Gastrocnemius medialis (tissue), 4 donors: ENCODE data around the gene CKMT1B. TPM values are rescaled to one million over a fixed set of nuclear protein-coding genes. Genes with fewer than 3 reads are reported as not detected.
"Not testable (repeated sequence)": the region's sequence is repeated elsewhere in the genome, so short reads cannot be mapped to it uniquely, and the experiment has no call there.

ENCODE experiments used
- ATAC-seq, 2 donors: fragments of 150-250 bp; one replicate each; pipeline ENCODE4 v1.9.1; 2016
- DNase-seq, 2 donors: peaks; one replicate each; pipeline ENCODE4 v3.0.0-alpha.2; 2019
- H3K27ac ChIP-seq, 4 donors: fragments of 200-600 bp; sonication (generic); 1 replicate in 1 of 4; 2 replicates in 3 of 4; pipeline ENCODE4 v1.5.1; 2016 to 2018; ENCODE audit warnings: mild to moderate bottlenecking in 2 of 4, moderate library complexity in 1 of 4
- H3K27me3 ChIP-seq, 3 donors: fragments of 200-600 bp; sonication (generic) in 2 of 3; 1 replicate in 1 of 3; 2 replicates in 2 of 3; pipeline versions ENCODE4 v1.5.1 to v1.6.0; 2016 to 2019; ENCODE audit warnings: mild to moderate bottlenecking in 1 of 3, moderate library complexity in 1 of 3
- H3K36me3 ChIP-seq, 2 donors: fragments of 200-600 bp; sonication (generic) in 1 of 2; one replicate each; pipeline ENCODE4 v1.5.1; 2017 to 2018
- H3K4me1 ChIP-seq, 2 donors: fragments of 200-600 bp; sonication (generic) in 1 of 2; one replicate each; pipeline ENCODE4 v1.5.1; 2016 to 2017; ENCODE audit warnings: mild to moderate bottlenecking in 2 of 2
- H3K4me3 ChIP-seq, 4 donors: fragments of 200-600 bp; sonication (generic) in 3 of 4; 1 replicate in 1 of 4; 2 replicates in 3 of 4; pipeline ENCODE4 v1.5.1; 2016 to 2019; ENCODE audit warnings: mild to moderate bottlenecking in 2 of 4
- H3K9me3 ChIP-seq, 3 donors: fragments of 200-600 bp; sonication (generic) in 2 of 3; 1 replicate in 1 of 3; 2 replicates in 2 of 3; pipeline ENCODE4 v1.5.1; 2016 to 2019
- POLR2A ChIP-seq, 2 donors: fragments of 450-650 bp; IDR thresholded peaks; one replicate each; pipeline ENCODE4 v1.6.1; 2017; ENCODE audit warnings: antibody characterized with exemption in 2 of 2, mild to moderate bottlenecking in 2 of 2, moderate library complexity in 2 of 2
- in situ Hi-C, 4 donors: fragments of 200-750 bp; cut with MboI; loops; one replicate each; pipeline versions ENCODE4 v1.15.0 to v1.8.0; 2017; ENCODE audit warnings: low sequenced_read_pairs in 4 of 4
- intact Hi-C: fragments of 100-400 bp; cut with DNase I; formaldehyde crosslinking; loops from one replicate; pipeline ENCODE4 v1.15.1; 2023; ENCODE audit warnings: low total_unique reads
- total RNA-seq, 4 donors: library from RNA; depleted of rRNA; stranded (reverse); fragments of >200 nt; gene quantifications; one replicate each; pipeline versions ENCODE4 v1.1.0 to v1.2.3, GENCODE V29; 2016
- TF ChIP-seq, protein P1 (sequence below), 5 experiments: fragments of 450-650 bp in 3 of 5; fragments of 200-600 bp in 2 of 5; sonication (generic) in 2 of 5; IDR thresholded peaks in 4 of 5; conservative IDR thresholded peaks in 1 of 5; 1 replicate in 4 of 5; 2 replicates in 1 of 5; pipeline ENCODE4 v1.5.1; 2016 to 2019; ENCODE audit warnings: antibody characterized with exemption in 5 of 5, mild to moderate bottlenecking in 3 of 5, moderate library complexity in 3 of 5

The CKMT1B gene
- under 1 TPM in 1 of 4 donors, not detected in 3; 0.46 TPM for total RNA-seq

DNA sequence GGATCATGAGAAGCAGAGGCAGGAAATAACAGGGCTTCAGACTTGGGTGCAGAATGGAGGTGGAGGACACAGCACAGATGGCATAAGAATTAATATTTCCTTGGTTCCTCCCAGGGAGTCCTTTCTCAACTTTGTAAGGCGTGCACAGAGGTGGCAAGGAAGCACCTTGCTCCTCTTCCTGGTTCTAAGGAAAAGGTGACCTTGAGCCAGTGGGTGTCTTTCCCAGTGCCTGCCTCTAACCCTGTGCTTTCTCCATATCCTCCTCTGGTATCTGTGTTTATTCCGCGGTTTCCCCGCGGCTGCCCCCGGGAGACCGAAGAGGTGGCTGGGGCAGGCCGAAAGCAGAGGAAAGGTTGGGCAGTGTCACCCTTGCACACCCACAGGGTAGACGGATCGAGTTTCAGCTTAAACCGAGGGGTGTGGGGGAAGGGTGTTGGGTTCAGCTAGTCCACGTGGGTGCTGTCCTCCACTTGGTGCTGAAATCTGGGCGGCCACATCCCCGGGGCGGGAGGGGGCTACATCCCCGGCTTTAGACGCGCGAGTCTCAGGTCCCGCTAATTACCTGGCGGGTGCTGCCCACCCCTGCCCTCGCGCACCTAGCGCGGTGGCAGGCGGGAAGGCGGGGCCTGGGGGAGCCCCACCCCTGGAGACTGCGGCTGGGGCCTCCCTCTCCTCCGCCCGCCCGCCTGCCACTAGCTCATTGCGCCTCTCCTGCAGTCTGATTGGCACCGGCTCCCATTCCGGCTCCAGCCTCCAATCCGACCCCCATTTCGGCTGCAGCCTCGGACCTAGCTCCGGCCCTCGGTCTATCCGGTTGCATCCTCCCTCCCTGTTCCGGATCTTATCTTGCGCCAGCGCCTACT lies at the start of gene CKMT1B:
TSS of gene CKMT1B (plus strand) at position 700 of the 863 bp plus-strand sequence. CDS start 192 bp downstream, outside the sequence.
- H3K9me3 ChIP-seq, H3K4me1 ChIP-seq, intact Hi-C loops, H3K27me3 ChIP-seq, H3K27ac ChIP-seq, H3K4me3 ChIP-seq, in situ Hi-C loops, DNase-seq, H3K36me3 ChIP-seq: not testable (repeated sequence)
- ATAC-seq = peak in 1 of 2 donors; percentile 24

DNA sequence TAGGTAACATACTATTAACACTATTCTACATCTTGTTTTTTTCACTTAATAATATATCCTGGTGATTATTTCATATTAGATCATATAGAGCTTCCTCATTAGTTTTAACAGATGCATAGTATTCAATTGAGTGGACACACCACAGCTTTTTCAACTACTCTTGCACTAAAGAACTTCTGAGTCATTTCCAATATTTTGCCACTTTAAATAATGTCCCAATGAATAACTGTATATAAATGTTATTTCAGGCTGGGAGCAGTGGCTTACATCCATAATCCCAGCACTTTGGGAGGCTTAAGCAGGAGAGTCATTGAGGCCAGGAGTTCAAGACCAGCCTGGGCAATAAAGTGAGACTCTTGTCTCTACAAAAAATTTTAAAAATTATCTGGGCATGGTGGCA lies 49.6 kb upstream of the CKMT1B start:
- ATAC-seq = no peak
- H3K36me3 ChIP-seq = peaks cover 0 to 9% of the 10 kb centered on the region in 2 donors
- H3K27me3 ChIP-seq = no peaks in the 10 kb centered on the region
- peaks cover 0 to 7% (median 0%) of the 10 kb centered on the region in 3 donors for H3K9me3 ChIP-seq
- no peak overlapping the region for H3K27ac ChIP-seq
- no peak for TF ChIP-seq POLR2A (IDR thresholded peaks at IDR 0.05)
- TF ChIP-seq, protein P1, sequence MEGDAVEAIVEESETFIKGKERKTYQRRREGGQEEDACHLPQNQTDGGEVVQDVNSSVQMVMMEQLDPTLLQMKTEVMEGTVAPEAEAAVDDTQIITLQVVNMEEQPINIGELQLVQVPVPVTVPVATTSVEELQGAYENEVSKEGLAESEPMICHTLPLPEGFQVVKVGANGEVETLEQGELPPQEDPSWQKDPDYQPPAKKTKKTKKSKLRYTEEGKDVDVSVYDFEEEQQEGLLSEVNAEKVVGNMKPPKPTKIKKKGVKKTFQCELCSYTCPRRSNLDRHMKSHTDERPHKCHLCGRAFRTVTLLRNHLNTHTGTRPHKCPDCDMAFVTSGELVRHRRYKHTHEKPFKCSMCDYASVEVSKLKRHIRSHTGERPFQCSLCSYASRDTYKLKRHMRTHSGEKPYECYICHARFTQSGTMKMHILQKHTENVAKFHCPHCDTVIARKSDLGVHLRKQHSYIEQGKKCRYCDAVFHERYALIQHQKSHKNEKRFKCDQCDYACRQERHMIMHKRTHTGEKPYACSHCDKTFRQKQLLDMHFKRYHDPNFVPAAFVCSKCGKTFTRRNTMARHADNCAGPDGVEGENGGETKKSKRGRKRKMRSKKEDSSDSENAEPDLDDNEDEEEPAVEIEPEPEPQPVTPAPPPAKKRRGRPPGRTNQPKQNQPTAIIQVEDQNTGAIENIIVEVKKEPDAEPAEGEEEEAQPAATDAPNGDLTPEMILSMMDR (IDR thresholded peaks at IDR 0.05 in 4 of 5, conservative IDR thresholded peaks at IDR 0.05 in 1 of 5) = no peak
- no peak overlapping the region for H3K4me3 ChIP-seq
- intact Hi-C loops = loop anchor here (5.0 kb wide), 1 partner anchor 102 kb away; no protein-coding TSS in a partner anchor
- DNase-seq = no peak
- in situ Hi-C loops = no loop called here
- H3K4me1 ChIP-seq = no peaks in the 10 kb centered on the region

DNA sequence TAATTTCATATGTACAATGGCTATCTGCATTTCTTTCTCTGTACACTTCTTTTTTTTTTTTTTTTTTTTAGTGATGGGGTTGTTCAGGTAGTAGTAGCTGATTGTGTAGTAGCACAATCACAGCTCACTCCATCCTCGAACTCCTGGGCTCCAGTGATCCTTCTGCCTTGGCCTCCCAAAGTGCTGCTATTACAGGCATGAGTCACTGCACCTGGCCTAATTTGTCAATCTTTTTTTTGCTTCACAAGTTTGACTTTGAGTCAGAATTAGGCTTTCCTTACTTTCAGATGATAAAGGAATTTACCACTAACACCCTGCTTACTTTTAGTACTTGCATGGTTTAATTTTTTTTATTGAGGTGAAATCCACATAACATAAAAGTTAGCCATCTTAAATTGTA lies 48.4 kb upstream of the CKMT1B start:
- no peak overlapping the region for H3K27ac ChIP-seq
- H3K4me1 ChIP-seq = no peaks in the 10 kb centered on the region
- peaks cover 0 to 9% of the 10 kb centered on the region in 2 donors for H3K36me3 ChIP-seq
- H3K9me3 ChIP-seq = peaks cover 0 to 7% (median 0%) of the 10 kb centered on the region in 3 donors
- intact Hi-C loops (no loop called here), in situ Hi-C loops (no loop called here)
- H3K4me3 ChIP-seq = no peak overlapping the region
- DNase-seq = no peak
- H3K27me3 ChIP-seq = no peaks in the 10 kb centered on the region
- no peak for ATAC-seq
- TF ChIP-seq, protein P1 (IDR thresholded peaks at IDR 0.05 in 4 of 5, conservative IDR thresholded peaks at IDR 0.05 in 1 of 5) = no peak
- TF ChIP-seq POLR2A (IDR thresholded peaks at IDR 0.05) = no peak

DNA sequence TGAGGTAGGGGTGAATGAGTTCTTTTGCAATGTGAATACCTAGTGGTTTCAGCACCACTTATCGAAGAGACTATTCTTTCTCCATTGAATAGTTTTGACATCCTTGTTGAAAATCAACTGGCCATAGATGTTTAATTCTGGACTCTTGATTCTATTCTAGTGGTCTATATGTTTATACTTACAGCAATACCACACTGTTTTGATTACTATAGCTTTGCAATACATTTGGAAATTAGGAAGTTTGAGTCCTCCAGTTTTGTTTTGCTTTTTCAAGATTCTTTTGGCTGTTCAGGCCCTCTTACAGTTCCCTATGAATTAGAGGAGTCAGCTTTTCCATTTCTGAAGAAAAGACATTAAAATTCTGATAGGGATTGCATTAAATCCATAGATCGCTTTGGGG lies 46.3 kb upstream of the CKMT1B start:
- Histone ChIP-seq H3K27ac (no peak overlapping the region), H3K9me3 (peaks cover 0 to 7% (median 0%) of the 10 kb centered on the region in 3 donors), H3K36me3 (peaks cover 0 to 9% of the 10 kb centered on the region in 2 donors), H3K27me3 (no peaks in the 10 kb centered on the region), H3K4me3 (no peak overlapping the region), H3K4me1 (no peaks in the 10 kb centered on the region)
- intact Hi-C loops (no loop called here), in situ Hi-C loops (no loop called here)
- DNase-seq (no peak), ATAC-seq (no peak)
- TF ChIP-seq, protein P1 (IDR thresholded peaks at IDR 0.05 in 4 of 5, conservative IDR thresholded peaks at IDR 0.05 in 1 of 5) = no peak
- no peak for TF ChIP-seq POLR2A (IDR thresholded peaks at IDR 0.05)

DNA sequence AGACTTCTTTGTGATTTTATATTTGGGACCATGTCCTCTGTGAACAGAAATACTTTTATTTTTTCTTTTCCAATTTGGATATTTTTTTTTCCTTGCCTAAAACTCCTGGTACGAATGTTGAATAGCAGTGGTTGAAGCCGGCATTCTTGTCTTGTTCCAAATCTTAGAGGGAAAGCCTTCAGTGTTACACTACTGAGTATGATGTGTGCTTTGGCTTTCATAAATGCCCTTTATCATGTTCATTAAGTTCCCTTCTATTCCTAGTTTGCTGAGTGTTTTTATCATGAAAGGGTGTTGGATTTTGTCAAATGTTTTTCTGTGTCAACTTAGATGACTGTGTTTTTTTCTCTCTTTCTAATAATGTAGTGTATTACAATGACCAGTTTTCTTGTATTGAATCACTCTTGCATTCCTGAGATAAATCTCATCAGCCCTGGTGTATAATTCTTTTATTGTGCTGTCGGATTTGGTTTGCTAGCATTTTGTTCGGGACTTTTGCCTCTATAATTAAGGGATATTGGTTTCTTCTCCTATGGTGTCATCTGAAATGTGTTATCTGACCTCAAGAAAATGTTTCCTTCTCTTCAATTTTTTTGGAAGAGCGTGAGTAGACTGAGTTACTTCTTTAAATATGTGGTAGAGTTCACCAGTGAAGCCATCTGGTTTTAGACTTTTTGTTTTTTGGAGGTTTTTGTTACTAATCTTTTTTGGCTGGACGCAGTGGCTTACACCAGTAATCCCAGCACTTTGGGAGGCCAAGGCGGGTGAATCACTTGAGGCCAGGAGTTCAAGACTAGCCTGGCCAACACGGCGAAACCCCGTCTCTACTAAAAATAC lies 43.1 kb upstream of the CKMT1B start:
- Histone ChIP-seq H3K36me3 (peaks cover 0 to 13% of the 10 kb centered on the region in 2 donors), H3K4me3 (no peak overlapping the region), H3K9me3 (peaks cover 0 to 7% (median 0%) of the 10 kb centered on the region in 3 donors), H3K4me1 (no peaks in the 10 kb centered on the region), H3K27me3 (no peaks in the 10 kb centered on the region), H3K27ac (no peak overlapping the region)
- TF ChIP-seq POLR2A (IDR thresholded peaks at IDR 0.05) = no peak
- DNase-seq (no peak), ATAC-seq (no peak)
- in situ Hi-C loops = no loop called here
- intact Hi-C loops = no loop called here
